NOMO-1 treated with dmso at 0.1 percent for 144 hours (cell line): ENCODE data around the gene LRBA.
"Not testable (repeated sequence)": the region's sequence is repeated elsewhere in the genome, so short reads cannot be mapped to it uniquely, and the experiment has no call there.

Experiments used
- DNase-seq: peaks from one replicate; lab custom pipeline; 2025; ENCODE audit not compliant: unreplicated experiment; lab: John Stamatoyannopoulos, UW

The LRBA gene

DNA sequence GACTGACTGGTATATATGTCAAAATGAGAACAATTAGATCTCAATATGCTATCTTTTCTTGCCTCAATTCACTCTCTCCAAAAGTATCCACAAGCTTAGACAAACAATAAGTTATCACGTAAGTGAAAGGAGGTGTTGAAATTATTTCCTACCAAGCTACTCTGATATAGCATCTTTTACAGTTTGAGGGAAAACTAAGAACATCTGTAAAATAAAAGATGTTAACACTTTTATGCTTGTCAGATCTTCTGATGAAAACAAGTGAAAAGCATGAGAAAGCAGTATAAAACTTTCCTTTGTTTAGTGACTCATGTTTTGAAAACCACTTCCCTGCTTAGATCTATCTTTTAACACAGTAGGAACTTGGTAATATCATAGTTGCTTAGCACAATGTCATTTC, 441.6 kb downstream of the LRBA start:
- DNase-seq: no peak

DNA sequence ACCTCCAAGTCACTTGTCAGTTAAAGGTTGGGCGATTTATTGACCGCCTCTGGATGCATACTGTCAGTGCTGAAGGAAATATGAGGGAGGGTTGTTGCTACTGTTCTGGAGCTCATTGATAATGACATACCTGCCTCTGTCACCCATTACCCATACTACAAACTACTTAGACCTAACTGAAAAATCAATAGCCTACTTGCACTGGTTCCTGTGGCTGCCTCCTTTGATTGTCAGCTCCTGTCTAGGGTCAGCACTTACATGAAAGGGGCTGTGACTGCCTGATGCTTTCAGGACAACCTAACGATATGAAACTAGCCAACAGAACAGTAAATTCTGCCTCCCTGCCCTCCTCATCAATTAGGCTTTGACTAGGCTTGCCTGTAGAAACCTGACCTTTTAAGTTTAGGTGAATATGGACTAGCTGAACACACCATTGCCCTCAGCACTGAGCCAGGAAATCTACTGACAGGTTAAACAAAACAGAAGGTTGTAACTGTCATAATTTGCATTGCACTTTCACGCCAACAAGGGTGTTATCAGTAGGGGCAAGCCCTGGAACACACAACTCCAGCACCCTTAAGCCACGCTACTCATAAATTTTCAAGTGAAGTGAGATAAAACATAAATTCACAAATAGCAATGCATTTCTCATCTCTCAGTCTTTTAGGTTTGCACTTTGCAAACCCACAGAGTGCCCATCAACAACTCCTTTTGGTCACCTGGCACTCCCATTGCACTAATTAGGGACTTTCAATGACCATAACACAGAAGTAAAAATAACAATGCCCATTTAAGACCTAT, 442.2 kb downstream of the LRBA start:
- no peak for DNase-seq

DNA sequence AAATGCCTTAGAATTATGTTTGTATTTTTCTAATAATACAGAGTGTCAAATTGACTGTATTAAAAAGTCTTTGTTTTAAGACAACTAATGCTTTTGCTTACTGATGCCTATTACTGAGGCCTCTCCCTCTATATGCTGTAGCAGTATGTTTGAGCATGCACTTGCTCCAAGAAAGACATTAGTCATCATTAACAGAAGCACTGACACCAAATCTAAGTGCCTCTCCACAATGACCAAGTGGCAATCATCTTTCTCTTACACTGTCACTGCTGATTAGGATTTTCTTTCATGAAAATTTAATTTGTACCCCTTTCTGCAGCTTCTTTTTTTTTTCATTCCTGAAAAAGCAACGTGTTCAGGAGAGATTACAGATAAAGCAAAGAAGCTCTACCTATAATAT, 444.2 kb downstream of the LRBA start:
- no peak for DNase-seq

DNA sequence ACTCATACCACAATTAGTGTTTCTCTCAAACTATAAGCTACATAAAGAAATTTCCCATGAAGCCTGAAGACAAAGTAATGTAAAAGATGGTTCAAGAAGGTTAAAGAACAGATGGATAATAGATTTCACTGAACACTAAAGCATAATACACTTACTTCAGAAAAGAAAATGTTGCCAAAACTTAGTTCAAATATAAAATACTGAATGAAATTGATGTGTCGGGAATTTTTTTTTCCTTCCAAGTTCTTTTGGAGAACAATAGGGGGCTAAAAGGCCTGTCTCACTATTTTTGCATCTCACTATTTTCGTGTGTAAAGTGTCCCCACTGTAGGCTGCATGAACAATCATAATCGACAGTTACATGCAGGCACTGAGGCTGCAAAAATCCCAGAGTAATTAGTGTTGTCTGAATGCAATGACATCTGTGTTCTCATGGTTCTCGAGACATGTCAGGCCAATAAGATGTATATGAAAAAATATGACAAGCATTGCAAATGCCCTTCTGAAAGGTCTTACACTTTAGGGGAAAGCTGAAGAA, 445.0 kb downstream of the LRBA start:
- no peak for DNase-seq

DNA sequence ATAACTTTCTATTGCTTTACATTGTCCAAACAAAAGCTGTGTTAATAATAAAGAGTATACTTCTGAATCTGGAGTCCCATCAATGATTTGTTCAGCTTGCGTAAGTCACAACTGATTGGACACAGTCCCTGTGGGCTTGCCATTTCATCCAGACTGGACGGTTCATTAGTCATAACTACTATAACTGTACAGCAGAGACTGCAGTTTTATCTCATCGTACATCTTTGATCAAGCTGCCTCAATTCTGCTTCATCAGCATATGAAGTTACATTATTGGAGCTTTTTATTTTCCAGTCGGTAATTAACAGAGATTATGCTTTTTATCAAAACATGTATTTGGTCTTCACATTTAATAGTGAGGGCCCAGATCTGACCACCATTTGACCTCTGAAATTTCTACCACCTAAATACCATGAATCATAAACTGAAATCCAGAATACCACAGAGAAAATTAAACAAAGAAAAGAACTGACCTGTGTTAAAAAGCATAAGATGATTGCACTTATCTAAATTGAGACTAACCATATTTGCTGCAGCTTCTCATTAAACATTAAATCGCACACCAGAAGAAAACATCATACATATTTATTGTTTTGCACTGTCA, 445.6 kb downstream of the LRBA start:
- no peak for DNase-seq

DNA sequence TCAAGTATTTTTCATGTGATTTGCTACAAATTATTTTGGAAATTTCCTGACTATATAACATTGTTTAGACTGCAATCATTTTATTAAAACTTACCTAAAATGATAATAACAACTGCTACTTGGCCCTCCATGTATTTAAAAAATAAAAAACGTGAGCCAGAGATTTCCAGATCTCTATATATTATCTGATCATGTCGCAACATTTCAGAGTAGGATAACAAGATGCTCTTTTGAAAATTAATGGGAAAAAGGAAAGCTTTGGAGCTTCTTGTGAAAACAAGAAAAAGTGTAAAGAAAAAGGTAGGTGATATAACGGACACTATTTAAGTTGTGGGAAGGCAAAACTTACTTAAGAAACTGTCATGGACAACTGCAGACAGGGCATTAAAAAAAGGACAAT, 448.0 kb downstream of the LRBA start:
- no peak for DNase-seq

DNA sequence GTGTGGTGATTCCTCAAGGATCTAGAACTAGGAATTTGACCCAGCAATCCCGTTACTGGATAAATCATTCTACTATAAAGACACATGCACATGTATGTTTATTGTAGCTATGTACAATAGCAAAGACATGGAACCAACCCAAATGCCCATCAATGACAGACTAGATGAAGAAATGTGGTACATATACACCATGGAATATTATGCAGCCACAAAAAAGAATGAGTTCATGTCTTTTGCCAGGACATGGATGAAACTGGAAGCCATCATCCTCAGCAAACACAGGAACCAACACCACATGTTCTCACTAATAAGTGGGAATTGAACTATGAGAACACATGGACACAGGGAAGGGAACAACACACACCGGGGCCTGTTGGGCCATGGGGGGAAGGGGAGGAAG, 450.1 kb downstream of the LRBA start:
- DNase-seq: not testable (repeated sequence)

DNA sequence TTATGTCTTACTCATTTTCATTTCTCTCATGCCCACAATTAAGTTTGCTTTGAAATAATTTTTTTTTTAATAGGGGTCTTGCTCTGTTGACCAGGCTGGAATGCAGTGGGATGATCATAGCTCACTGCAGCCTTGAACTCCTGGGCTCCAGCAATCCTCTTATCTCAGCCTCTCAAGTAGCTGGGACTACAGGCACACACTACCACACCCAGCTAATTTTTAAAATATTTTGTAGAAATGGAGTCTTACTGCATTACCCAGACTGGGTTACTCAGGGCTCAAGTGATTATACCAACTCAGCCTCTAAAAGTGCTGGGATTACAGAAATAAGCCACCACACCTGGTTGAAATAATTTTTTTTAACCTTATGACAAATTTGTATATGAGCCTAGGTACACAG, 452.3 kb downstream of the LRBA start:
- DNase-seq: no peak

DNA sequence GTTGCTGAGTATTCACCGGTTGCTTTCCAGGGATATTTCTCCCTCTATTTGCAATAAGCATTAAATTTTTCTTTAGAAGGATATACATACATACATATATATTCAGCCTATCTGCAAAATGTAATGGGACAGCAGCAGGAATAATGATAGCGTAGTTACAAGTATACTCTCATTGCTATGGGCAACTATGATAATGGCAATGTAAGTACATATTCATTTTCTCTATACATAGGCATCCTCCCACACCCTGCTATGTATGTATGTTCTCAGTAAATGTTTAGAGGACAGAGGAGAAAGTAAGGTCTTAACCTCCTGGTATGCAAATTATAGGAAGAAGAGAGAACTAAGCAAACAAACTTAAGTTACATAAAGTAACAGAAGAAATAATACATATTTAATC, 452.8 kb downstream of the LRBA start:
- no peak for DNase-seq

DNA sequence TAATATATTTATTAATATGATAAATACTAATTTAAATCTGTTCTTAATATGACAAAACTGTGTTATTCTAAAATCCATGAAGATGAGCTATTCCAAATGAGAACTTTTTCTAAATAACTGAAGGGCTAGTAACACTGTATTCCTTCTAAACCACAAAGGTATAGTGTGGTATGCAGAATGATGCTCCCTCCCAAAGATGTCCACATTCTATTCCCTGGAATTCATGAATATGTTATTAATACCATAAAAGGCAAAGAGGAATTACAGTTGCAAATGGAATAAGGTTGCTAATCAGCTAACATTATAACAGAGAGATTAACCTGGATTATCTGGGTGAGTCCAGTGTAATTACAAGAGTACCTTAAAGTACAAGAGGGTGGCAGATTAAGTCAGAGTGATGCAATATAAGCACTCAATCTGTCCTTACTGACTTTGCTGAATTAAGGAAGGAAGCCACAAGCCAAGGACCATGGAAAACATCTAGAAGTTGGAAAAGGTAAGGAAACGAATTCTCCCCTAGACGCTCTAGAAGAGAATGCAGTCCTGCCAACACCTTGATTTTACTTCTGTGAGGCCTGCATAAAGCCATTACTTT, 453.8 kb downstream of the LRBA start:
- DNase-seq: no peak

DNA sequence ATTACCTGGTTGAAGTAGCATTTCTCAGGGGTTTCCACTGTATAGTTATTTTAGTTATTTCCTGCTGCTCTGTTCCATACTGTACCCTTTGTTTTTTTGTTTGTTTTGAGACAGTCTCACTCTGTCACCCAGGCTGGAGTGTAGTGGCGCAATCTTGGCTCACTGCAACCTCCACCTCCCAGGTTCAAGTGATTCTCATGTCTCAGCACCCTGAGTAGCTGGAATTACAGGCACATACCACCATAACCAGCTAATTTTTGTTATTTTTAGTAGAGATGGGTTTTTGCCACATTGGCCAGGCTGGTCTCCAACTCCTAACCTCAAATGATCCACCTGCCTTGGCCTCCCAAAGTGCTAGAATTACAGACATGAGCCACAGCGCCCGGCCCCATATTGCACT, 457.3 kb downstream of the LRBA start:
- not testable (repeated sequence) for DNase-seq

DNA sequence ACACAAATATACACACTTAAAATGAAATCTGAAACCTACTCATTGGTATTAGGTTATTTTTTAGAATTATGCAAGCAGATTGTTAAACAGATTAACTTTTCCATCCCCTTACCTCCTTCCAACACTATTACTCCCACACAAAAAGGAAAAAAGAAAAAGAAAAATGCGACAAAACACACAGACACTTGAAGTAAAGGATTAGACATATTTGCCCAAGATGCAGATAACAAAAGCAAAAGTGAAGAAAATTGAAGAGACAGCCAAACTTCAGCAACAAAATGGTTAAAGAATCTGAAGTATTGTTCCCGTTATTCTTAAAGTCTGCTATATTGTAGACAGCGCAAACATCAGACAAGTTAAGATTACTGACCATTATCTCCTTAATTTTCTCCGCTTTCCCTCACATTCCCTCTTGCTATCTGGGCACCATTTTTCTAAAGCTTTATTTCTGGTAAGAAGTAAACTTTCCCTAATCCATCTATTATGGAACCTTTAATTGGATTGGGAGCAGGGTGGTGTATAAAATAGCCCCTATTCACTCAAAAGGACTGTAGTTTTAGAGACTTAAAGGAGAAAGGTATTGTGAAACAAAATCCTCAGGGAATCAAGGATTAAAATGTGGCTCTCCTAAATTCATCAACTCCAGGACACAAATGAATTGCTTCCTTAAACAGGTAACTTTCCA, 467.8 kb downstream of the LRBA start:
- DNase-seq: no peak

DNA sequence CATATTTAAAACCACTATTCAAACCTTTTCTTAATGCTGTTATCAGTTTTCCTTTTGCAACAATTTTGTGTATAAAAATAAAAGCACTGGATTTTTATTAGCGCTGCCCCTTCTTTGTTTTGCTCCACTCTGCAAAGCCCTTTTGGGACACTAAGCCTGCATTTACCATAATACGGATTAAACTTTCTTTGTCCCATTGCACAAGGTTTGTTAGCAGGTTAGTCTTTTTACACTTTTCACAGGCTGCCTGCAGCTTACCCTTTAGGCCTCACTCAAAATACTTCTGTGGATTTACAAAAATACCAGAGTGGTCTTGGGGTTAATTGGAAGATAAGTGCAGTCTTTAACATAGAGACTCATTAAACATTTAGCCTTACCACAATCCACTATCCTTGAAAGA, 468.8 kb downstream of the LRBA start:
- no peak for DNase-seq

DNA sequence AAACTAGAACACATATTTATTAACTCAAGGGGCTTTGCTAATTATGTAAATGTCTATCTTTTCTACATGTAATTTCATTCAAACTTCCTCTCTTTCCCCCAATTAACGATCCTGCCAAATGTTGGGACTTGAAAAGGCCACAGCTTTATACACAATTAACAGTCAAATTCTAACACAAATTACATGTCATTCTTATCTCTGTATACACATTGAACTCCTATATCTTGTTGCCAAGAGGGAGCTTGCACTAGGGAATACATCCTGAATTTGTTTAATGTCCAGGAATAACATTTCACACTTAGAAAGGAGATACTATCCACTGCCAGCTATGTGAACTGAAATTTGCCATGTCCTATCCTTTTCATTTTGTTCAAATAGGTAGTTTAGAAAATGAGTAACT, 472.0 kb downstream of the LRBA start:
- DNase-seq: no peak

DNA sequence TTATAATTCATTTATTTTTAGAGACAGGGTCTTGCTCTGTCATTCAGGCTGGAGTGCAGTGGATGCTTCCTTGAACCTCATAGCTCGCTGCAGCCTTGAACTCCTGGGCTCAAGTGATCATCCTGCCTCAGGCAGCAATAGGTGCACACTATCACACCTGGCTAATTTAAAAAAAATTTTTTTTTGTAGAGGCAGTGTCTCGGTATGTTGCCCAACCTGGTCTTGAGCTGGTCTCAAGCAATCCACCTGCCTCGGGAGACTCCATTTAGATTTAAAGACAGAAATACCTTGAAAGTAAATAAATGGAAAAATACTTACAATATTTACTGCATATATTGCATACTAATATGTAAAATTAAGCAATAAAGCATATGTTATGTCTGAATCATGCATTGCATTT, 473.4 kb downstream of the LRBA start:
- DNase-seq: no peak

DNA sequence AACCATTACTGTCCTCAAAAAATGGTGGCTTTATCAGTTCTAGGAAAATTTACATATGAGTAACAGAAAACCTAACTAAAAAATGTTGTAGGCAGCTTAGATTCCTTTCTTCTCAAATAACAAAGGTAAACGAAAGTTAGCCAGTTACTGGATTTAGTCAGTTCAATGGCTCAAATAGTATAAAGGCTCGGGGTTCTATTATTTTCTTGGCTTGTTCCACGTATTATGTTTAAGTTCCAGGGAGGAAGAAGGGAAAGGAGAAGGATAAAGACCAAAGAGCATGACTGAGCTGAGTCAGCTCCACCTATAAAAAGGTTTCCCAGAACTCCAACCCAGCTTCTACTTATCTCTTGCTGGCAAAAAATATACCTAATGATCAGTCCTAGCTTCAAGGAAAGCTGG, 474.1 kb downstream of the LRBA start:
- no peak for DNase-seq

DNA sequence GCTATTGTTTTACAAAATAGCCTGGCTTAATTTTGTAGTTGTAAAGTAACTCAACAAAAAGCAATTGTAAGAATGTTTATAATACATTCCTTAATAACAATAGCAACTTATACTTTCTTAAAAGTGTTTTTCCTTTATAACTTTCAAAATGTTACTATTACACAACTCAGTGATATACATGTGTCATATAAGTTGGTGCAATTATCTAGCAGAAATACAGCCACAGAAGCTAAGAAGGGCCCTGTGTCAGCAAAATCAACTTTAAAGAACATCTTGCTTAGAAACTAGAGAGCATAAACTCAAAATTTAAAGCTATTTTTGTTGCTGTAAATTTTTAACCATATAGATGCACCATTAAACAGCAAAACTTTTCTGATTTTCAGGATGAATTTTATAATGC, 474.5 kb downstream of the LRBA start:
- DNase-seq: no peak

DNA sequence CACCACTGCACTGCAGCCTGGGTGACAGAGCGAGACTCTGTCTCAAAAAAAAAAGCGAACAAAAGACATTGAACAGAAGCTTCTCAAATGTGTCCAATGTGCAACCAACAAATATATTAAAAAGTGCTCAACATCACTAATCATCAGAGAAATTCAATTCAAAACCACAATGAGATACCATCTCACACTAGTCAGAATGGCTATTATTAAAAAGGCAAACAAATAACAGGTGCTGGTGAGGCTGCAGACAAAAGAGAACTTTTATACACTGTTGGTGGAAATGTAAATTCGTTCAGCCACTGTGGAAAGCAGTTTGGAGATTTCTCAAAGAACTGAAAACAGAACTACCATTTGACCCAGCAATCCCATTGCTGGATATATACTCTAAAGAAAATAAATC, 477.2 kb downstream of the LRBA start:
- DNase-seq: not testable (repeated sequence)

DNA sequence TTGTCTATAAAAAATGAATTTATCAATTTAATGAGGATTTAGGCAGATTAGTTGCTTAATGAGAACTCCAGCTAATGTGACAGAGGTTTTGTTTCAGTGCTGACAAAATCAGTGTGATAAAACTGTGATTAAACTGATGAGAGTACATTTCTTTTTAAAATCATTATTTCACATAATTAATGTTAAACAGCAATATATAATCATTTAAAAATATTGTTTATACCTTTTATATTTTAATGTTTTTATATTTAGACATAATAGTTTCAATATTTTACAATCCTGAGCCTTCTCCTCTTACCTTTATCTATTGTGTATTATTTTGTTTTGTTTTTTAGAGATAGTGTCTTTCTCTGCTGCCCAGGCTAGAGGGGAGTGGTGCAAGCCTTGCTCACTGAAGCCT, 480.3 kb downstream of the LRBA start:
- DNase-seq: no peak

DNA sequence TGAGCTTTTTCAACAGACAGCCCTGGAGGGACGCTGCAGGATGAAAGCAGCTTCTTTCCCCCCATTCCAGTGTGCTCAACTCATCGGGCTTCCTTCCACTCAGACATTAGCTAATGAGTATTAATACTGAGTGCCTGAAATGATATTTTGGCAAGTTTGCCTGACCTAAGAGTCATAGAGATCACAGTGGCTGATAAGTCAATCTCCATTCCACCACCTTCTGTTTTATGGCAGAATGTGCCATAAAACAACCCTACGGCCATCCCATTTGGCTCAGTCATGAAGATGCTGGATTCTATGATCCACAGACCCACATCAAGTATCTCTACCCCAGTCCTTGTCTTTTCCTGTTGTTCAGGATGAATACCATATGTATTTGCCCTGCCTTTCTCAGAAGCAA, 481.4 kb downstream of the LRBA start:
- no peak for DNase-seq

DNA sequence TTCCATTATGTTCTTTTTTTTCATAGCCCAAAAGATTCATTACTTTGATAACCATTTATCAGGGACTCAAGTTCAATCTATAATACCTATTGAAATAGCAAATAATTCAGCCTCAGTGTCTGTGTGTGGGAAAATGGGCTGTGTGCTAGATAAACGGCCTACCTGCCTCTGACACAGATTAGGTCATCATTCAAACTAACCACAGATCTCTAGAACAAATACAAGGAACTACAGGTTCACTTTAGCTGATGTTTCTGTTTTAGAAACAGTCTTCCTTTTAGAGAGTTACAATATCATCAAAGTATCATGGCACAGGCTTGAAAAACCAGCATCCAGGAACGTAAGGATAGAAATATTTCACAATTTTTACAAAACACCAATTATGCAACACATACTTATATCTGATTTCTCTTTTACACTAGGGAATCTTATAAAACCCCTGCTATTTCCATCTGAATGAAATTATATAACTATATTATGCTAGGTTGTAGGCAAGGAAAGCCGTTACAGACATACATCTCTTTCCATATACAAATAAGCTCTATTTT, 489.7 kb downstream of the LRBA start:
- DNase-seq: no peak
